ENCODE measurements around the gene SH3BP1. TPM values are rescaled to one million over a fixed set of nuclear protein-coding genes. Genes with fewer than 3 reads are reported as not detected.

Gene SH3BP1
- total and polyA plus RNA-seq, 2 of the 8 experiments (the other 6 are each of a cell fraction or from before 2014, with no cell fraction given), result 23.9 to 40.3 TPM

- H2BK20ac ChIP-seq (ENCODE audit: low read length), result no peak overlapping the region
- no peak overlapping the region for H3K4me2 ChIP-seq (ENCODE audit: insufficient read depth in 1 of 2, low read depth in 2 of 2, low read length in 2 of 2)
- ChIA-PET POLR2A (ENCODE audit: partially characterized antibody) (interaction anchor here (0.6 to 1.2 kb wide), 5 partner anchors 9 to 160 kb away, joined by 3 to 7 read pairs (median 3); partner anchors contain the start of genes GGA1 and TRIOBP), CTCF (ENCODE audit: partially characterized antibody) (interaction anchor here (0.8 to 7.9 kb wide), 10 partner anchors 9 to 55 kb away, joined by 3 to 49 read pairs (median 4); no protein-coding TSS in a partner anchor)
- FAIRE-seq (no peak), DNase-seq (ENCODE audit: low read depth in 1 of 2, low spot score in 2 of 2) (no peak)
- H3K23me2 ChIP-seq (ENCODE audit: low read depth, low read length), result no peaks in the 10 kb centered on the region
- no peak overlapping the region for H3K9ac ChIP-seq (replicated peaks in 1 of 4; ENCODE audit: extremely low read depth in 1 of 4, low read depth in 3 of 4, low read length in 3 of 4)
- no peak overlapping the region for H4K8ac ChIP-seq (ENCODE audit: extremely low read depth, insufficient read depth, low read length)
- H3K36me3 ChIP-seq (ENCODE audit: control insufficient read depth in 2 of 4, insufficient read depth in 4 of 4, low read length in 3 of 4), result peaks cover 14 to 33% (median 19%) of the 10 kb centered on the region in 4 experiments; a peak in 7 of 8 replicates
- no peaks in the 10 kb centered on the region for H3K9me3 ChIP-seq (ENCODE audit: insufficient read depth in 2 of 2, low read depth in 1 of 2, low read length in 1 of 2)
- no peak overlapping the region for H4K91ac ChIP-seq (replicated peaks; ENCODE audit: insufficient read length, low read length)
- no peaks in the 10 kb centered on the region for H3K79me2 ChIP-seq (ENCODE audit: control insufficient read depth in 1 of 2, insufficient read depth in 2 of 2, low read length in 2 of 2)
- no peak overlapping the region for H3K4ac ChIP-seq (replicated peaks; ENCODE audit: insufficient read length, low read depth, low read length)
- no peak overlapping the region for H3K56ac ChIP-seq (replicated peaks; ENCODE audit: insufficient read length, low read depth, low read length)
- no peaks in the 10 kb centered on the region for H3K4me1 ChIP-seq (replicated peaks in 1 of 4; ENCODE audit: control insufficient read depth in 3 of 4, insufficient read depth in 4 of 4, low read length in 3 of 4)
- H3K27me3 ChIP-seq (replicated peaks in 1 of 4; ENCODE audit: control insufficient read depth in 3 of 4, extremely low read depth in 1 of 4, insufficient read depth in 3 of 4, low read length in 3 of 4), result no peaks in the 10 kb centered on the region
- no peak overlapping the region for H2BK12ac ChIP-seq (ENCODE audit: low read depth, low read length)
- WGBS, 2 experiments (ENCODE audit: extremely low coverage in 1 of 2, insufficient coverage in 1 of 2, insufficient read length in 1 of 2, insufficient replicate concordance in 2 of 2, low coverage in 1 of 2, low lambda C conversion rate in 2 of 2, missing lambda C conversion rate in 1 of 2), result 82% methylated on average over 14 of the region's 14 CpGs; no CpG with 5 or more reads in 1 of the 2 experiments
- H2BK5ac ChIP-seq (ENCODE audit: low read depth, low read length), result no peak overlapping the region
- no peaks in the 10 kb centered on the region for H3K79me1 ChIP-seq (ENCODE audit: low read depth, low read length)
- no peak overlapping the region for H2AK5ac ChIP-seq (ENCODE audit: low read depth, low read length)
- H4K20me1 ChIP-seq (replicated peaks in 1 of 2; ENCODE audit: control insufficient read depth in 1 of 2, insufficient read depth in 2 of 2, low read length in 2 of 2), result peaks cover 0 to 6% of the 10 kb centered on the region in 2 experiments
- no peak for TF ChIP-seq FOSL1 (IDR thresholded peaks at IDR 0.05; ENCODE audit: insufficient read depth, low read depth, low read length)
- TF ChIP-seq SIX5 (IDR thresholded peaks at IDR 0.05; ENCODE audit: low read depth, low read length), result no peak
- TF ChIP-seq, protein P1, sequence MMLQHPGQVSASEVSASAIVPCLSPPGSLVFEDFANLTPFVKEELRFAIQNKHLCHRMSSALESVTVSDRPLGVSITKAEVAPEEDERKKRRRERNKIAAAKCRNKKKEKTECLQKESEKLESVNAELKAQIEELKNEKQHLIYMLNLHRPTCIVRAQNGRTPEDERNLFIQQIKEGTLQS (IDR thresholded peaks at IDR 0.05; ENCODE audit: insufficient read depth, low read depth, low read length), result no peak
- no peak for TF ChIP-seq SP1 (IDR thresholded peaks at IDR 0.05; ENCODE audit: low read depth, low read length)
- TF ChIP-seq HDAC2 (IDR thresholded peaks at IDR 0.05; ENCODE audit: borderline replicate concordance in 1 of 2, low read depth in 2 of 2, low read length in 2 of 2), result no peak
- TF ChIP-seq TEAD4 (IDR thresholded peaks at IDR 0.05; ENCODE audit: low read depth, low read length), result no peak
- TF ChIP-seq SP4 (IDR thresholded peaks at IDR 0.05; ENCODE audit: low read length), result no peak
- TF ChIP-seq RNF2 (IDR thresholded peaks at IDR 0.05; ENCODE audit: borderline replicate concordance, low read depth, low read length, missing control alignments, poor library complexity, severe bottlenecking), result no peak
- TF ChIP-seq, protein P2, sequence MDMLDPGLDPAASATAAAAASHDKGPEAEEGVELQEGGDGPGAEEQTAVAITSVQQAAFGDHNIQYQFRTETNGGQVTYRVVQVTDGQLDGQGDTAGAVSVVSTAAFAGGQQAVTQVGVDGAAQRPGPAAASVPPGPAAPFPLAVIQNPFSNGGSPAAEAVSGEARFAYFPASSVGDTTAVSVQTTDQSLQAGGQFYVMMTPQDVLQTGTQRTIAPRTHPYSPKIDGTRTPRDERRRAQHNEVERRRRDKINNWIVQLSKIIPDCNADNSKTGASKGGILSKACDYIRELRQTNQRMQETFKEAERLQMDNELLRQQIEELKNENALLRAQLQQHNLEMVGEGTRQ (IDR thresholded peaks at IDR 0.05; ENCODE audit: low read length), result no peak
- no peak for TF ChIP-seq RXRA (IDR thresholded peaks at IDR 0.05; ENCODE audit: insufficient read depth, low read depth, low read length)
- TF ChIP-seq CREB1 (IDR thresholded peaks at IDR 0.05), result no peak
- no peak for TF ChIP-seq JUND (IDR thresholded peaks at IDR 0.05; ENCODE audit: low read length)
- no peak overlapping the region for H4K5ac ChIP-seq (ENCODE audit: insufficient read length, low read depth, low read length)
- H2BK15ac ChIP-seq (ENCODE audit: low read length), result no peak overlapping the region
- no peak overlapping the region for H3K18ac ChIP-seq (ENCODE audit: extremely low read depth, low read length)
- no peak overlapping the region for H3K23ac ChIP-seq (ENCODE audit: insufficient read length)
- no peak overlapping the region for H3K27ac ChIP-seq (ENCODE audit: low read depth, low read length)
- H3K14ac ChIP-seq (ENCODE audit: insufficient read length), result no peak overlapping the region
- no peak overlapping the region for H2AFZ ChIP-seq (ENCODE audit: low read length)
- no peak overlapping the region for H3K4me3 ChIP-seq (ENCODE audit: extremely low read depth in 1 of 4, insufficient read depth in 2 of 4, low read depth in 3 of 4, low read length in 4 of 4)
- no peak overlapping the region for H2BK120ac ChIP-seq (replicated peaks; ENCODE audit: low read depth, low read length)
These were observed 21.3 kb upstream of the SH3BP1 start for GRCh38 chr22:37618072-37618656.

Measured in H1 (cell line).